Measurements from ENCODE around the gene KLHL18. TPM values are rescaled to one million over a fixed set of nuclear protein-coding genes. Genes with fewer than 3 reads are reported as not detected.
"Not testable (repeated sequence)": the region's sequence is repeated elsewhere in the genome, so short reads cannot be mapped to it uniquely, and the experiment has no call there.

The KLHL18 gene
- total RNA-seq, 1 donor from 2014 or later, result 1.8 TPM

GRCh38 chr3:47245271-47245670, 37.5 kb upstream of the KLHL18 start:
- intact Hi-C loops (cut with DNase I), result no loop called here

GRCh38 chr3:47247131-47248064, 35.3 kb upstream of the KLHL18 start:
- intact Hi-C loops (cut with DNase I), result no loop called here
- no peak for TF ChIP-seq CTCF (IDR thresholded peaks at IDR 0.05)

More at GRCh38 chr3:47245271-47245670, 37.5 kb upstream of the KLHL18 start:
- Histone ChIP-seq H3K4me3 (no peak overlapping the region), H3K4me1 (no peaks in the 10 kb centered on the region), H3K36me3 (no peaks in the 10 kb centered on the region), H3K27me3 (no peaks in the 10 kb centered on the region), H3K9me3 (no peaks in the 10 kb centered on the region), H3K27ac (no peak overlapping the region)
- no peak for TF ChIP-seq CTCF (IDR thresholded peaks at IDR 0.05)
- no peak for DNase-seq (ENCODE audit: low spot score in 2 of 2)

GRCh38 chr3:47250309-47251060, 32.3 kb upstream of the KLHL18 start:
- Histone ChIP-seq H3K4me3 (no peak overlapping the region), H3K27ac (no peak overlapping the region), H3K27me3 (no peaks in the 10 kb centered on the region), H3K4me1 (no peaks in the 10 kb centered on the region), H3K9me3 (no peaks in the 10 kb centered on the region), H3K36me3 (no peaks in the 10 kb centered on the region)
- no peak for DNase-seq (ENCODE audit: low spot score in 2 of 2)
- intact Hi-C loops (cut with DNase I), result no loop called here
- TF ChIP-seq CTCF (IDR thresholded peaks at IDR 0.05), result peak in 1 of 3 experiments; percentile 36

More at GRCh38 chr3:47247131-47248064, 35.3 kb upstream of the KLHL18 start:
- Histone ChIP-seq H3K27me3 (no peaks in the 10 kb centered on the region), H3K4me3 (no peak overlapping the region), H3K4me1 (no peaks in the 10 kb centered on the region), H3K9me3 (no peaks in the 10 kb centered on the region), H3K36me3 (no peaks in the 10 kb centered on the region), H3K27ac (no peak overlapping the region)
- no peak for DNase-seq (ENCODE audit: low spot score in 2 of 2)

- intact Hi-C loops (cut with DNase I); H3K27ac ChIP-seq; H3K4me1 ChIP-seq; H3K9me3 ChIP-seq; H3K27me3 ChIP-seq; H3K4me3 ChIP-seq; DNase-seq (ENCODE audit: low spot score in 2 of 2); H3K36me3 ChIP-seq: not testable (repeated sequence)
These were observed 31.7 kb upstream of the KLHL18 start for GRCh38 chr3:47251085-47251484.

- H3K4me1 ChIP-seq, result no peaks in the 10 kb centered on the region
- no peak overlapping the region for H3K27ac ChIP-seq
- intact Hi-C loops (cut with DNase I), result no loop called here
- no peak for DNase-seq (ENCODE audit: low spot score in 2 of 2)
- H3K9me3 ChIP-seq, result no peaks in the 10 kb centered on the region
- TF ChIP-seq CTCF (IDR thresholded peaks at IDR 0.05), result no peak
- no peaks in the 10 kb centered on the region for H3K27me3 ChIP-seq
- H3K4me3 ChIP-seq, result no peak overlapping the region
- H3K36me3 ChIP-seq, result no peaks in the 10 kb centered on the region
These were observed 31.1 kb upstream of the KLHL18 start for GRCh38 chr3:47251689-47252088.

GRCh38 chr3:47256331-47256730, 26.4 kb upstream of the KLHL18 start:
- H3K27ac ChIP-seq; H3K4me1 ChIP-seq; H3K4me3 ChIP-seq; intact Hi-C loops (cut with DNase I); H3K9me3 ChIP-seq; DNase-seq (ENCODE audit: low spot score in 2 of 2); H3K36me3 ChIP-seq; H3K27me3 ChIP-seq: not testable (repeated sequence)
